HG02623 (cell line): ENCODE measurements around the gene TNNI3.
"Not testable (repeated sequence)": the region's sequence is repeated elsewhere in the genome, so short reads cannot be mapped to it uniquely, and the experiment has no call there.

Experiments
- ATAC-seq: cut with Tn5 transposase; IDR thresholded peaks from one replicate; pipeline ENCODE4 v1.9.1; 2021; ENCODE audit warnings: moderate library complexity; ENCODE audit not compliant: unreplicated experiment

The TNNI3 gene

DNA sequence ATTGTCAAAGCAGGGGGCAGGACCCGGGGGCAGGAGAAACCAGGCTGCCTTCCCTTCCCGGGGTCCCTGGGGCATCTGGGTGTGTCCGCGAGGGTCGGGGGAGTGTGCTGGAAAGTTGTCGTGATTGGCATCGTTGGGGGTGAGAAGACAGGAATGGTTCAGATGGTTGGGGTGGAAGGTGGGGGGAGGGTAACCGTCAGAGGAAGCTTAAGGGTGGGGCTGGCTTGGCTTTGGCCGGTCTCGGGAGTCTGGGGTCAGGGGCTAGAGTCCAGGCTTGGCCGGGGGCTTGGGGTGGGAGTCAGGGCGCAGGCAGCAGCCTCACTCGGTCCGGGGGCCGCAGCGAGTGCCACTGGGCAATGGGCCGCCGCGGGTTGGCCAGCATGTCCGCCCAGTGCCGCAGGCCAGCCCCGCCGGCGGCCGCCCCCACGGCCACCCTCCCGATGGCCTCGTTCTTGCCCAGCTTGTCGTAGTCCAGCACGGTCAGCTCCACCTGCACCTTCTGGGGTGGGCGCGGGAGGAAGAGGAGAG lies 15.7 kb upstream of the TNNI3 start:
- no peak for ATAC-seq

DNA sequence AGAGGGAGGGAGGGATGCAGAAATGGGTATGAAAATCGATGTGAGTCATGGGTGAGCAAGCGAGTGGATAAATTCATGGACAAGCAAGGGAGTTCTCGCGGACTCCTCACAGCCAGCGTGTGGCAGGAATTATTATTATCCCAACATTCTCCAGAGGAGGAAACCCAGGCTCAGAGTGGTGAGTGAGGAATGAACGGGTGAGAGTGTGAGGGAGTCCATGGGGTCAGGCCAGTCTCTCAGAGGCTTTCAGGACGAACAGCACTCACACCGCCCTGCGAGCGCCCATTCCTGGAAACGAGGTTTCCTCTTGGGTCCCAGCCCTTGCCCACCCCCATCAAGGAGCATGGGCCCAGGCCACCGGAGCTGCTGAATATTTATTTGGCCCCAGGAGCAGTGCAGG lies 15.2 kb upstream of the TNNI3 start:
- no peak for ATAC-seq

DNA sequence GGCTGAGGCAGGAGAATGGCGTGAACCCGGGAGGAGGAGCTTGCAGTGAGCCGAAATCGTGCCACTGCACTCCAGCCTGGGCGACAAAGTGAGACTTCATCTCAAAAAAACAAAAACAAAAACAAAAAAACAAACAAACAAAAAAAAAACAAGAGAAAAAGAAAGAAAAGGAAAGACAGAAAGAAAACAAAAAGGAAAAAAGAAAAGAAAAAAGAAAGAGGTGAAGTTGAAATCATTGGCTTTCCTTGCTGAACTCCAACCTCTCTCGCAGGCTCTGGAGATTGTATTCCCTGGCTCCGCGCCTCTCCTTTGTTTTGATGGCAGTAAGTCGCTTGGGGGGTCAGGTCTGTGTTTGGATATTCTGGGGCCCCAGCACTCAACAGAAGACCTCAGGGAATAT lies 14.8 kb upstream of the TNNI3 start:
- ATAC-seq = not testable (repeated sequence)

DNA sequence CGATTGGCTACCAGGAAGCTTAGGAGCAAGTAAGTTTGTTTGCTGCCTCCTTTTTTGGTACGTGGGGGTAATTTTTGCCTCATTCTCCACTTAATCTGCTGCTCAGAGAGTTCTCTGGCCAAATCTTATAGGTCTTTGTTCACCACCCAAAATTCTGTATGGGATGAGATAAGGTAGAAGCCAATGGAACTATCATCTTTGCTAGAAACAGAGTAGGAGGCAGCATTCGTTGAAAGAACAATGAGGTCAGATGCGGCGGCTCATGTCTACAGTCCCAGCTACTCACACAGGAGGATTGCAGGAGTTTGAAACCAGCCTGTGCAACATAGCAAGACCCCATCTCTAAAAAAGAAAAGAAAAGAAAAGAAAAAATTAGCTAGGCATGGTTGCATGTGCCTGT lies 13.9 kb upstream of the TNNI3 start:
- no peak for ATAC-seq

DNA sequence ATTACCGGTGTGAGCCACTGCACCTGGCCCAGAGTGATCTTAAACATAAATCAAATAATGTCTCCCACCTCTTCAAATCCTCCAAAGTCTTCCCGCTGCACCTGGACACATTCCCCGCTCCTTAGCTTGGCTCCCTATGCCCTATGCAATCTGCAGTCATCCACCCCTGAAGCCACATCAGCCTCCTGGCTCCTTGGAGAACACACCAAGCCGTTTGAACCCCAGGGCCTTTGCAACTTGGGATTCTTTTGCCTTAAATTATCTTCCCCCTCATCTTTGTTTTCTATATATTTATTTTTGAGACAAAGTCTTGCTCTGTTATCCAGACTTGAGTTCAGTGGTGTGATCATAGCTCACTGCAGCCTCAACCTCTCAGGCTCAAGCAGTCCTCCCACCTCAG lies 11.6 kb upstream of the TNNI3 start:
- ATAC-seq = no peak

DNA sequence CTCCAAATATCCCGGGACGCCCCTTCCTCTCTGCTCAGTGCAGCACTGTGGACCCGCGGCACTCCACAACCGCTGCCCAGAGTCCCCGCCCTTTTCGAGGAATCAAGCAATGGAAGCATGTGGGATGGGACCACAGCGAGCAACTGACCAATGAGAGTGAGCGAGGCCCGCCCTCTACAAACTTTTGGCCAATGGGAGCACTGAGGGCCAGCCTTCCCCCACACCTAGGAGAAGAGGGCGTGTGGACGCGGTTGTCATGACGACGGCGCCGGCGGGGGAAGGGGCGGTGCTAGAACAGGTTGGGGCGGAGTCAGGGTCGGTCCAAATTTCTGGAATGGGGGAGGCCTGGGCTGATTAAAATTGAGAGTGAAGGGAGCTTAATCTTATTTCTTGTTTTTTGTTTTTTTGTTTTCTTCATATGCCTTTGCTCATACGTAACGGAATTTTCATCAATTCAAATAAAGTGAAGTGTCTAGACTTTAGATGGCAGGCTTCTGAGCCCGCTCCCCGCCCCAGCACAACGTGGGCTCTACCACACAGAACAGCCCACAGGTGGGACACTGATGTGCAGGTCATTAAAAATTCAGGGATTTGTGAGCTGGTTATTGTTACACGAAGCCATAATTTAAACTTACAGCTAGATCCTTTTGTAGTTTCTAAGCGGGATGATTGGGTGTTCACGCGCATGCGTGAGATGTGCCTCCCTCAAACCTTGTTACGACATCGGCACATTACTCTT lies 9.2 kb upstream of the TNNI3 start, which contains the start of gene DNAAF3:
DNAAF3 (minus strand) TSS at position 84 of the 739 bp plus-strand sequence. CDS start 200 bp downstream, outside the sequence.
- no peak for ATAC-seq

DNA sequence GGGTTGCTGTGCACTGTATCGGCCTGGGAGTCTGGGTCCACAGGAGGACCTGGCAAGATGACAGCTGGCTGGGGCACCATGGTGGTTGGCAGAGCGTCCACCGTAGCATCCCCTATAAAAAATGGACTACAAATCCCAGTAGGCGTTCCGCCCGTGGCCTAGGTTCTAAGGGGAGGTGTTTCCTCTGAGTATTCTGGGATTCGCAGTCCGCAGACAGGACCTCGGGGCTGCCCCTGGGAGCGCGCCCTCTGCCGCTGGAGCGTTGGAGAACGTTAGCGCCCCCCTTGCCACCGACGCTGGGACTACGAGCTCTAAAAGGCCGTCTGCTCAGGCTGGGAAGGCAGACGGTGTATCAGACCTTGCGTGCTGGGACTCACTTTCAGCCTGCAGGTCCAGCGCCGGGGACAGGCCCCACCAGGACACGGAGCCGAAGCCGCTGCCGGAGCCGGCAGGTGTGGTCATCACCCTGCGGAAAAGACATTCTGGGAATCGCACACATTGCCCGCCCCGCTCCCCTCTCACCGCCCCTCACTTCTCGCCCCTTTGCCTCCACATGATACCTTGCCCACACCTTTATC lies 8.5 kb upstream of the TNNI3 start:
- no peak for ATAC-seq

DNA sequence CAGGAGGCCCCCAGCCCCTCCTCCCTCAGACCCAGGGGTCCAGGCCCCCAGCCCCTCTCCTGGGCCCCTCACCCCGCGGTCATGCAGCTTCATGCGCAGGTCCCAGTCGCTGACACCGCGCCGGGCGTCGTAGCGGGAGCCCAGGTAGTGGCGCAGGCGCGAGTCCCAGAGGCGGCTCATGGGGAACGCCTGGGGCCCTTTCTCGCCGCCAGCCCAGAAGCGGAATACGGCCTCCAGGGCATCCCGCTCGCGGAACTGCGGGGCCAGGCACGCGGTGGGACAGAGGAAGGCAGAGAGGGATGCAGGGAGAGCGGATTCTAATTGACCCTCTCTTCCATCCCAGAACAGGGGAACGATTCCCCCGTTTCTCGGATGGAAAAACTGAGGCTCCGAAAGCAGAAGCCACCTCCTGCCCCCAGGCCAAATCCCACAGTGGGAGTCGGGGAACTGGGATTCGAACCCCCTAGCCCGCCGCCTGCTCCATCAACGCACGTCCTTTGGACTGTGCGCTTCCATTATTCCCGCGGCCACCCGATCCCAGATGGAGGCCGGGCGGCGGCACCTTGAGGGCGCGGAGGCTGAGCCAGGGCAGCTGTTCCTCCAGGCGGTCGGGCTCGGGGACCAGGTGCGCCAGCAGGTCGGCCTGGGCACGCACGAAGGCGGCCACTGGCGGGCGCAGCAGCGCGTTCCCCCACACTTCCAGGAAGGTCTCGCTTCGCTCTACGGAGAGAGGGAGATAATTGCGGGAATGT lies 4.2 kb upstream of the TNNI3 start:
- no peak for ATAC-seq

DNA sequence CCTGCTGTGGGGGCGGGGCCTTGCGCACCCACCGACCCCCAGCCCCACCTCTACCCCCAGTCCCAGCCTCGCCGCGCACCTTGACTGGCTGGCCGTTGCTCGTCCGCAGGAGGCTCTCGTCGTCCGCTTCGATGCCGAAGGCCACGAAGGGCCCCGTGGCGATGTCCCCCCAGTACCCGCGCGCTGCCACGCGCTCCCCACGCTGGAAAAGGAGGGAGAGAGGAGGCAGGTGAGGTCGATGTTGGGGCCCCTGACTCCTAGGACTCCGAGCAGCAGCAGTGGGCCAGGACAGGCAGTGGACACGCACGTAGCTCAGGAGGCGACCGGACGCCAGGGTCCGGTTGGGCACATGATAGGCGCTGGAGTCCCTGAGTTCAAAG lies 3.4 kb upstream of the TNNI3 start:
- ATAC-seq = no peak

DNA sequence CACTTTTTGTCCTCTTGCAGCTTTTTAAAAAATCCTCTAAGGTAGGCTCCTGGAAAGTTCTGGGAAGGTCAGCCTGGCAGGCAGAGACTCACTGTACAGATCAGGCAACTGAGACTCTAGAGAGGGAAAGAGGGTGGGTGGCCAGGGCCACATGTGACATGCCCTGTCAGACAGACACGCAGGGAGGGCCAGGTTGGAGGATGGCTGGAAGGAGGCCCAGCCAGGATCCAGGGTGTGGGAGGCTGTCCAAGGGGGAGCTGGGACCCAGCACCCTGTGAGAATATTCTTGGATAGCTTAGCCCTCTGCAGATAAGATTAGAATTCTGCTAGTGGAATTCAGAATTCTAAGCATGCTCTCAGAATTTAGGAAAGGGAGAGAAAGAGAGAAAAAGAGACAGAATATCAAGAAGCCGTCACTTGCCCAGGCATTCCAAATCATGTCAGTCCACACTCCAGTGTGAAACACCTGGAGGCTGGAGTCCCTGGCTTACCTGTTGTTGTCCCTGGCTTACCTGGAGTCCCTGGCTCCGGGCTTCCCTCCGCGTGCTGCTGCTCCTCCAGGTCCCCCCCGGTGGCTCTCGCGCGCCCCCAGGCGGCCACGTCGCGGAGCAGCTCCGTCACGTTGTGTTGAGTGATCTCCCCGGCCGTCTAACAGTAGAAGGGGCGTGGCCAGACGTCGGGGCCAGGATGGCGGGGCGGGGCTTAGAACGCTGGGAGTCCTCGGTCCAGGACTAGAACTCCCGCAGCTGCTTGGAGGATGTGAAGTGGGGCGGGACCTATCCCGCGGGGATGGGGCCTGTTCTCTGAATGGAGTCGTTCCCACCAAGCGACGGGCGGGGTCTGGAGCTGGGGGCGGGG lies 2.8 kb upstream of the TNNI3 start:
- no peak for ATAC-seq

DNA sequence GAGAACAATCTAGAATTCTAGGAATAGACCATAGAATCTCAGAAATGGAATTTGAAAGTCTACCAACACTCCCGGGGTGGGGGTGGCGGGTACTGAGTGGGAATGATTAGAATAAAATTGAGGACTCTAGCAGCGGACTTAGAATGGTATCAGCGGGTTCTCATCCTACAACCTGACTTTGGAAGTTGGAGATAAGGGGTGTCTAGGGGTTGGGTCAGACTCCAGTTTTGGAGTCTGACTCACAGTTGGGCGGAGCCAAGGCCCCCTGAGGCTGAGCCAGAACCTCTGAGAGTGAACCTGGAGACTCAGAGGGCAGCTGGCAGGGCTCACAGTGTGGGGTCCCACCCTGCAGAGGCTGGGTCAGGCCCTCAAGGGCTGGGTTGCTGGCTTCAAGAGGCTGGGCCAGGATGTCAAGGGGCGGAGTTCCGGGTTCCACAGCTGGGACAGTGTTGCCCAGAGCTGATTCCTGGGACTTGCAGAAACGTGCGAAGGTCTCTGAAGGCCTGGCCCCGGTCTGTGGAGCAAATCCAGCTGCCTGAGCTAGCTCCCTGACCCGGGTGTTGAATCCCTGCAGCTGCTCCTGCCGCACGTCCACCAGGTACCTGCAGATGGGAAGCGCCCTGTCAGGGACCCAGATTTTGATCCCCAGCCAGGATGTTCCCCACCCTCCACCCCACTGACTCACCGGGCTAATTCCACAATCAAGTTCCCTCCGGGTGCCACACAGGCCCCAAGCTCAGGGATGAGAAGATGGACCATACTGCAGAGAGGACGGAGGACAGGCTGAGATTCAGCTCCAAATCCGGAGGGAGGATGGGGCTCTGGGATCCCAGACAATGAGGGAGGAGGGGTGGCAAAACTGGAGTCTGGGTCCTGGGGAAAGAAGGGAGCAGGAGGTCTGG lies 1.6 kb upstream of the TNNI3 start:
- ATAC-seq = no peak

DNA sequence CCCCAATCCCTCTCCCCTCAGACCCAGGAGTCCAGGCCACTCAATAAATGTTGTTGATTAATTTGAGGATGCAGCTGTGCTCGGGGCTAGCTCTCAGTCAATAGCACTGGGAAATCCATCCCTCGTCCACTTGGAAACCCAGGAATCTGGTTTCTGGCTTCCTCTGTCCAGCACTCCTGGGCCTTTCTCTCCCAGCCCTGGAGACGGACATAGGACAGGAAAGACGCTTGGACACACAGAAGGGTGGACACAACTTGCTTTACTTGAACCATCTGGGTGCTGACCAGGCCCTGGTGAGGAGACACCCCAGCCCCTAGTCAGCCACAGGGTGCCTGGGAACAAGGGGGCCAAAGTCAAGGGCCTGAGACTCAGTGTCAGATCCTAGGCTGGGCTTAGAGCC lies 891 bp upstream of the TNNI3 start:
- no peak for ATAC-seq

DNA sequence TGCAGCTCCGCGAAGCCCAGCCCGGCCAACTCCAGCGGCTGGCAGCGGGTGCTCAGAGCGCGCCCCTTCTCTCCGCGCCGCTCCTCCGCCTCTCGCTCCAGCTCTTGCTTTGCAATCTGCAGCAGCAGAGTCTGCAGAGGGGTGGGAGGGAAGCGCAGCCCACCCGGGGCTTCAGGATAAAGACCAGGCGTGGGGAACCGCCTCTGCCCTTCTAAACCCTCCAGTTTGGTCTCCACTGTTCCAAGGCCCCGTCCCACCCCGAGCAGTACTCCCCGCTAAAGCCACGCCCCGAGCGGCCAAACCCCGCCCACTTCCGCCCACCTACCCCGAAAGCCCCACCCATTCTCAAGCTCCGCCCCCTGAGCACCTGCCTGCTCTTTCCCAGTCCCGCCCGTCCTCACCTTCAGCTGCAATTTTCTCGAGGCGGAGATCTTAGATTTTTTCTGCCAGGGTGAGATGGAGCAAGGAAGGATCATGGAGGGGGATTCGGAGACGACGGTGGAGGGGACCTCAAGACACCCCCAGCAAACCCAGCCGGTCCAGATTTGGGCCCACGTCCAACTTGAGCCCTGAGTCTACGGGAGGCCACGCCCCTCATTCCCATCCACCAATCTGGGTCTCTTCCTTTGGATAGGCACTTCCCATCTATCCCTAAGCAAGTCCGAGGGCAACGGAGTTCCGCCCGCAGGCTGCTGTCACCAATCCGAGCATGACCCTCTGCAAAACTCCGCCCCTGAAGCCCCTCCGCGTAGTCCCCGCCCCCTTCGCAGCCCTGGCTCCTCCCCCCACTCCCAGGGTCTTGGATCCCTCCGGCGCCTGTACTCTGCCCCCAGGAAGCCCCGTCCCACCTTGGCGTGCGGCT lies 1.1 kb downstream of the TNNI3 start:
- ATAC-seq = no peak

DNA sequence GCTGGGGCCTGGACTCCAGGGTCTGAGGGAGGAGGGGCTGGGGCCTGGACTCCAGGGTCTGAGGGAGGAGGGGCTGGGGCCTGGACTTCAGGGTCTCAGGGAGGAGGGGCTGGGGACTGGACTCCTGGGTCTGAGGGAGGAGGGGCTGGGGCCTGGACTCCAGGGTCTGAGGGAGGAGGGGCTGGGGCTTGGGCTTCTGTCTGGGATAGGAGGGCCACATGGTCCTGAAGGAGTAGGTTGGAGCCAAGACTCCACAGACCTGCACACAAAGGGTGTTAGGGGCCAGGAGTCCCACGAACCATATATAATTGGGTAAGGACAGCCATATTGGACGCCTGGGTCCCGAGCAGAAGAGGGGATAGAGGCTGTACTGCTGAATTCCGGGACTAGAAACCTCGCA lies 1.7 kb downstream of the TNNI3 start:
- ATAC-seq = not testable (repeated sequence)

DNA sequence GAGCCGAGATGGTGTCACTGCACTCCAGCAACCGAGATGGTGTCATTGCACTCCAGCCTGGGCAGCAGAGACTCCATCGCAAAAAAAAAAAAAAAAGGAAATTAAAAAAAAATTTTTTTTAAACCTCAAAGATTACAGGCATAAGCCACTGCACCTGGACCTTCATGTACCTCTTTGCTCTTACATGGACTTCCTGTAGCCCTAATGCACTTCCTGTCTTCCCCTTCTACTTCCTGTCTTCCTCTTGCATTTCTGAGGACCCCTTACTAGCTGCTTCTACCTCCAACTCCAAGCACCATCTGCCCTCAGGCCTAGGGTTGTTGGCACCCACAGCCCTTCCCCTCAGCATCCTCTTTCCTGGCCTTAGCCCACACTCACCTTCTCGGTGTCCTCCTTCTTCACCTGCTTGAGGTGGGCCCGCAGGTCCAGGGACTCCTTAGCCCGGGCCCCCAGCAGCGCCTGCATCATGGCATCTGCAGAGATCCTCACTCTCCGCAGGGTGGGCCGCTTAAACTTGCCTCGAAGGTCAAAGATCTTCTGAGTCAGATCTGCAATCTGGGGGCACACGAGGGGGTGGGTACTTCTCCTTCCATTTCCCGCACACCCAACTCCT lies 3.8 kb downstream of the TNNI3 start:
- no peak for ATAC-seq

DNA sequence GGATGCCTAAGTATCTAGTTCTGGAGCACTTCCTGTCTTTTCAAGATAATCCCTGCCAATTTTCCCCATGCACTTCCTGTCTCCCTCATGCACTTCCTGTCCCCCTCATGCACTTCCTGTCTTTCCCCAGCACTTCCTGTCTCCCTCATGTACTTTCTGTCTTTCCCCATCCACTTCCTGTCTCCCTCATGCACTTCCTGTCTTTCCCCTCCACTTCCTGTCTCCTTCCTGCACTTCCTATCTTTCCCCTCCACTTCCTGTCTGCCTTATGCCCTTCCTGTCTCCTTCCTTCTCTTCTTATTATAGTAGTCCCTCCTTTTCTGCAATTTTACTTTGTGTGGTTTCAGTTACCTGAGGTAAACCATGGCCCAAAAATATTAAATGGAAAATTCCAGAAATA lies 5.5 kb downstream of the TNNI3 start:
- no peak for ATAC-seq

DNA sequence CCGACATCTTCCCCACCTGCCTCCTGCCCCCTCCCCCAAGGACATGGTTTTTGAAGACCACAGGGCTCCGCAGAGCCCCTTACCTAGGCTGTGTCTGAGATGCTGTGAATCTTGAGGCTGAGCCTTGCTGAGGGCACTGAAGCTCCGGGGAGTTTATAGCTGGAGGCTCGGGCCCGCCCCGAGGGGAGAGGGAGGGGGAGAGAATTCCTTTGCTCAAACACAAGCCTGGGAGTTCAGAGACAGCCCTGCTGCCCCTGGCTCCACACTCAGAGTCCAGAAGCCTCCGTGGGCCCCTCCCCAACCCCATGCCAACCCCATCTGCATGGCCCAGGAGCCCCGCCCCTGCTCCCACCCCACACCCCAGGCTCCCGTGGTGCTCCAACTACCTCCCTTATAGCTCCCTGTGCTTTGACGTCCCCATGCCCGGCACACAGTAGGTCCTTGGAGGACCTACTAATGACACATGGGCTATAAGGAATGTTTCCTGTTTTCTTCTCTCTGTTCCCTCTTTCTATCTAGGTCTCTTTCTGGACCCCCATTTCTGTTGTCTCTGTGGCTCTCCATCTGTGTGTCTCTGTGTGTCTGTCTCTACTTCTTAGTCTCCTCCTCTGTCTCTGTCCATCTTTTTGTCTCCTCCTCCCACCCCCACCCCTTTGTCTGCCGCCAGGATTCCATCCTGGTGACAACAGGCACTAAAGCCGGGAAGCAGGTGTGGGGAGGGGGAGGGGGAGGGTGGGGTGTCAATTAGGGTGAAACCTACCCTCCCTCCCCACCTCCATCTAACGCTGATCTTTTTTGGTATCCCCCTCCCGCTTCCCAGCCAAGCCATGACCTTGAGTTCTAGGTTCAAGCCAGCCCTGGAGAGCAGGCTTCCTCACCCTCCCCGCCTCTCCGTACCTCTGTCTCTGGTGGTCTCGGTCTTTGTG lies 8.2 kb downstream of the TNNI3 start, which contains the start of gene TNNT1:
TNNT1 (minus strand) TSS at position 129 of the 926 bp plus-strand sequence. CDS start 2,049 bp downstream, outside the sequence.
- ATAC-seq = no peak
